HG03045 (cell line): ENCODE data around the gene GOLGA6C.
"Not testable (repeated sequence)": the region's sequence is repeated elsewhere in the genome, so short reads cannot be mapped to it uniquely, and the experiment has no call there.

Experiments used
- ATAC-seq: cut with Tn5 transposase; IDR thresholded peaks from one replicate; pipeline ENCODE4 v1.9.1; 2021; ENCODE audit warnings: mild to moderate bottlenecking, moderate library complexity; ENCODE audit not compliant: unreplicated experiment

Gene GOLGA6C

DNA sequence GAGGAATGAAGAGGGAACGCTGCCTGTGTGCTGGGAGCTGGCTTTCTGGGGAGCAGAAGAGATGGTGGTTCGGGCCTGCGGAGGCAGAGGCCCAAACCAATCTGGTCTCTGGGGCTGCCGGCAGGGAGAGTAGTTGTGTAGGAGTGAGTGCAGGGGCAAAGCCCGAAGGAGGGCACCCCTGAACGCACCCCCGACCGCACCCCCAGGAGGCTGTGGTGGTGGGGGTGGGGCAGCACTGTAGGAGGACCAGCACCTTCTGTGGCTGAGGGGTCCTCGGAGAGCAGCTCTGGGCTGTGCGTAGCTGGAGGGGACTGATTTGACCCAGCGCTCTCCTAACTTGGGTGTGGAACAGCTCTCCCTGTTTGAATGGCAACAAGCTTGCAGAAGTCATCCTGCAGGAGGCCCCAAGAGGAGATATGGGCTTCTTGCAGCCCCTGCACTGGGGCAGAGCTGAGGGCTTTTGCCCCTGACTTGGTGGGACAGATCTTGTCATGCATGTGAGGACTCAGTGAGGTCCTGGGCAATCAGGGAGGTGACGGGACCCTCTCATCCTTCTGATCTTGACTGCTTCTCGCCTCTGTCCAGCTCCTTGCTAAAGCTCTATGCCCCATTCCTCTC, 30.4 kb upstream of the GOLGA6C start:
- no peak for ATAC-seq

GRCh38 chr15:75228787-75229186, 29.3 kb upstream of the GOLGA6C start:
- no peak for ATAC-seq

- ATAC-seq = no peak
Observed at GRCh38 chr15:75229191-75230015, 28.7 kb upstream of the GOLGA6C start.

GRCh38 chr15:75230016-75230343, 28.2 kb upstream of the GOLGA6C start:
- ATAC-seq = no peak

DNA sequence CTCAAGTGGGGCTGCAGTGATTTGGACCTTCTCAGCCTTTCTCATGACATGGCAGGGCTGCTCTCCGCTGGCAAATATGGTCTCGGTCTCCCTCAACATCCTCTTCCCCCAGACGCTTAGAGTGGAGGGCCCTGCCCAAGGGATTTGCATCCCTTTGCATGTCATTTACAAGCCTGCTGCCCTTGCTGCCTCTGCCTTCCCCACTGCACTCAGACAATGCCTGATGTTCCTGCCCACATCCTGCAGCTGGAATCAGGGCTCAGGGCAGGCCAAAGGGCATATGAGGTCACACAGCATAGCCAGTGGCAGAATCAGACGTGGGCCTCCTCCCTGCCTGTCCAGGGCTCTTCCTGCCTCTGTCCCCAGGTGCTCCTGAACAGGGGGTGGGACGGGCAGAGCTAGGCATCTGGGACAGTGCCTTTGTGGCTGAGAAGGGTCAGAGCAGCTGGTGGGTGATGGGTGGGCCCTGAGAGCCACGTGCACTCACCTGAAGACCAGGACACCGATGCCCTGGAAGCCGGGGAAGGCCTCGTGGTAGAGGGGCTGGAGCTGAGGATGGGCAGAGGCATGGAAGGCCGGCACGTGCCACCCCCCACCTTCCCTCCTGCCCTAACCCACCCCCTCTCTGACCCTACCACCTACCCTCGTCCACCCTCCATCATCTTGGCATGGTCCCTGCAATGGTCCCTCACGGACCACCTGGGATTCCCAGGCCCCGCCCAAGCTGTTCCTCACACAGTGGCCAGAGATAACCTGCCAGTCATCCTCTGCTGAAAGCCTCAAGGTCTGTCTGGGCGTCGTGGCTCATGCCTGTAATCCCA, 27.4 kb upstream of the GOLGA6C start:
- ATAC-seq = no peak

GRCh38 chr15:75231836-75232235, 26.3 kb upstream of the GOLGA6C start:
- ATAC-seq = no peak

GRCh38 chr15:75232252-75232813, 25.8 kb upstream of the GOLGA6C start:
- no peak for ATAC-seq

DNA sequence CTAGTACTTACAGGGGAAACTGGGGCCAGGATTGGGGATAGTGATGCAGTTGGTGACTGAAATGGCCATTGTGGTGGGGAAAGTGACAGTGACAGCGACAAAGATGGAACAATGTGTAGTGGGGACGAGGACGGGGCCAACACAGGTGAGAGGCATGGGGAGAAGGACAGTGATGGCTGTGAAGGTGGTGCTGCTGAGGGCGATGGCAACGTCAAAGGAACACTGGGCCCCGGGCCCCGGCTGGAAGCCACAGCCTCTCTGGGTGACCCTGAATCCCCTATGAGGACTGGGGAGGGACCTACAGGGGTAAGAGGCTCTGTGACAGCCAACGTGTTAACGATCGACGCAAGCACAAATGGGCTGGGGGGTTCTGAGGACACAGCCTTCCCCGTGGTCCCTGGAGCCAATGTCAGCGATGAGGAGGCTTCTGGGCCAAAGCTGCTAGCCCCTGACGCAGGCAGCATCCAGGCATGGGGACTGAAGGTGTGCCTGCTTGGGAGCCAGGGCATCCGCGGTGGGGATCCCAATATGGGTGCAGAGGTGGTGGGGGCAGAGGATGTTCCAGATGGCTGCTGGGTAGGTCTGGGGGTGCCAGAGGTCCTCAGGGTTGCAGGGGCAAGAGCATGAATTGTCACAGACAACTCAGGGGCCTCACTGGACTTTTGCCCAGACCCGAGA, 25.2 kb upstream of the GOLGA6C start:
- no peak for ATAC-seq

DNA sequence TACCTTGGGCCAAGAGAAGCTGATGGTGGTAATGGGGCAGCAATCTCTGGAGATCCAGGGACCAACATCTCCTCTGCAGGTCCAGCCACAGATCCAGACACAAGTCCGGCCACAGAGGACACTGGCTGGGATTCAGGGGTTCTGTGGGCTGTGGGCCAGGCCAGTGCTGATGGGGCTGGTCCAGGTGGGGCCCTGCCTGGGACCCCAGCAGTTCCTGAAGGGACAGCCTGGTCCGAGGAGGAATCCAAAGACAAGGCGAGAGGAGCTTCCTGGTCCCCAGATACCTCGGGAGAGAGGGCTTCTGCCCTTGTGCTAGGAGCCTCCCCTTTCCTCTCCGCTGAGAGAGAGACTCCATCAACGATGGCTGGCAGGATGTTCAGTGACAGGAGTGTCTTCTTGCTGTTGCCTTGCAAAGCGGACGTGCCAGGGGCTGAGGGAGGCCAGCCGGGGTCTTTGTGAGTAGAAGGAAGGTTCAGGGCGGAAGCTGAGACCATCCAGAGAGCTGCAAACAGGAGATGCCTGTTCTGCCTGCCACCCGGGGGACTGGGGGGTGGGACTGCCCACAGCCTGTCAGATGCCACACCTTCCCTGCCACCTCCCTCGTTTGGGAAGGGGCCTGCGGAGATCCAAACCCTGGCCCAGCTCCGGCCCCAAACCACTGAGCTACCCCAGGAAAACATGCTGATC, 24.5 kb upstream of the GOLGA6C start:
- no peak for ATAC-seq

- ATAC-seq = no peak
Observed at GRCh38 chr15:75234191-75234810, 23.8 kb upstream of the GOLGA6C start.

GRCh38 chr15:75235051-75235673, 23.0 kb upstream of the GOLGA6C start:
- ATAC-seq = no peak

- no peak for ATAC-seq
Observed at GRCh38 chr15:75235760-75236729, 22.1 kb upstream of the GOLGA6C start.

DNA sequence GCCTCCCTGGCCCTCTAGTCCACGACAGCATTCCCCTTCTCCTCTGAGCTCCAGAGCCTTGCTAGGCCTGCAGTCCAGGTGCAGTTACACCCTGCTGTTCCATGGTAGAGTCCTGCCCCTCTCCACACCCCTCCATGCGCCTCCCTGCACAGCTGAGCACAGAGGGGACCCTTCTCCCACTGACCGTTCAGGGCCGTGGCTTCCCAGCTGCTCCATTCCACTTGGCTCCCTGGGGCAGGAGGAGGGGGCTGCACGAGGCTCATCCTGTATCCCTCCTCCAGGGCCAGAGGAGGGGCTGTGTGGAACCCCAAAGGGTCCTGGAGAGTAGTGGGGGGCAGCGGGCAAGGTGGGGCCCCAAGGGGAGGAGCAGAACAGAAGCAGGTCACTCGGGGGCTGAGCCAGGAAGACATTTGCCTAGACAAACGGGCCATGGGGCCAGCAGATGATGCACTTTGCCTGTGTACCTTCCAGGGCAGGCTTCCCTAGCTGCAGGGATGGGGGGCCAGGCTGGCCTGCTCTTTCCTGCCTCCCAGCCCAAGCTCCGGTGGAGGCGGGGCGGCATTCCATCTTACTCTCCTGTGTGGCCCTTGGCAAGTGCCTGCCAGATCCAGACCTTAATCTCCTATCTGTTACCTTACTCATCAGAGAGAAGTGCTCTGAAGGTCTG, 20.7 kb upstream of the GOLGA6C start:
- ATAC-seq = no peak

GRCh38 chr15:75238150-75238549, 20.0 kb upstream of the GOLGA6C start:
- ATAC-seq = no peak

GRCh38 chr15:75245741-75246140, 12.4 kb upstream of the GOLGA6C start:
- ATAC-seq = not testable (repeated sequence)

GRCh38 chr15:75248991-75249390, 9.1 kb upstream of the GOLGA6C start:
- ATAC-seq = not testable (repeated sequence)

DNA sequence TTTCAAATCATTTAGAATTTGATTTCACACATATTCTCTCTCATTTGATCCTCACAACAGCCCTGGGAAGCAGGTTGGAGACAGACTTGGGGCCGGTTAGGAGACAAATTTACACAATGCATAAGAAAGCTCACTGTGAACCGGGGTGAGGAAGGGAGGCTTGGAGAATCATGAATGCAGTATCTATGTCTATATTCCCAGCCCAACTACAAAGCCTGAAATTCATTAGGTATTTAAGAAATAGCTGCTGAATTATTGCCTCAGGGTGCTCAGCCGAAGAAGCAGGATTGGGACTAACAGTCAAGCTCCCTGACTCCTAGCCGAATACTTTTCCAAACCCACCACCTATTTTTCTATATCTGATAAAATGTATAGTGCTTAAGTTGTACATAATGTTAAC, 8.4 kb upstream of the GOLGA6C start:
- ATAC-seq = no peak

DNA sequence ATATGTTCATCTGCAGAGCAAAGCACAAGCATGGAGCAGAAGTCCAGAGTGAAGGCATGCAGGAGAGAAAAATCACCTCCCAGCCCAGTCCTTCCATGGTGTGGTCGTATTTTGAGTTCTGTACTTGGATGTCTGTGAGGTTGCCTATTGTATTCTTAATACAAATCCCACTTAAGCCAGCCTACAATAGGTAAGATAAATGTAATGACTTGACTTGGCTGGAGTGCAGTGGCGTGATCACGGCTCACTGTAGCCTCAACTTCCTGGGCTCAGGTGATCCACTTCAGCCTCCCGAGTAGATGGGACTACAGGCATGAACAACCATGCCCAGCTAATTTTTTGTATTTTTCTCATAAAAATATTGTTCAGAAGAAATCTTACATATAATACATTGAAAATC, 6.8 kb upstream of the GOLGA6C start:
- ATAC-seq = not testable (repeated sequence)
